HG03558 (cell line): ENCODE measurements around the gene ZNRD2.

Source experiments
- ATAC-seq: cut with Tn5 transposase; IDR thresholded peaks from one replicate; pipeline ENCODE4 v1.9.1; 2021; ENCODE audit warnings: moderate number of reproducible peaks; ENCODE audit not compliant: unreplicated experiment; ENCODE audit errors: extremely low read depth

ZNRD2 gene

DNA sequence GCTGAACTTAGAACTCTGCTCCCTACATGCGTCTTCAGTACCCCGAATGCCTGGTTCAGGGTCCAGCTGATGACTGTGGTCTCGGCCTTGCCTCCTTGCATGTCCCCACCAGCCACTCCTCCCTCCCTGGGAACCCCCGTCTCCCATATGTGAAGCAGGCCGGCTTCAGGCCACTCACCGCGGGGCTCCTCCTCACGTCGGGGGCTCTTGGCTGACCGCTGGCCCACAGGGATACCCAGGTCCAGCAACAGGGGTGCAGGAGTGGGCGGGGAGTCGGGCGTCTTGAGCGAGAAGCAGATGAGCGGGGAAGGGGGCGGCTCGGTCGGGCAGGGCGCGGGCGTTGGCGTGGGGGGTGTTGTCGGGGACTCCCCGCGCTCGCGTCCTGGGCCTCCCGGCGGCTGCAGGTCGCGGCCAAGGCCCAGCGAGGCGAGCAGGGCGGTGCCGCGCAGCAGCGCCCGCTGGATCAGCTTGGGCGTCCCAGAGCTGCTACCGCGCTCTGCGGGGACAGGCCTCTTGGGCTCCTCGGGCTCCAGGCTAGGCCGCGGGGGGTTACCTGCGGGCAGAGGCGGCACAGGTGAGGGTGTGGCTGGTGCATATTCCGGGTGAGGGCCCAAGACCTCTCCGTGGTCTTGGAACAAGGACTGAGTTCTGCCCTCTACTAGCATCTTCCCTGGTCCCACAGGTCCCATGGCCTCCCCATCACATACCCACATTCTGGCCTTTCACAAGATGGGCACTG, 29.1 kb downstream of the ZNRD2 start:
- no peak for ATAC-seq

GRCh38 chr11:65599955-65600246, 29.6 kb downstream of the ZNRD2 start:
- ATAC-seq = no peak

GRCh38 chr11:65604258-65604657, 34.0 kb downstream of the ZNRD2 start:
- no peak for ATAC-seq

DNA sequence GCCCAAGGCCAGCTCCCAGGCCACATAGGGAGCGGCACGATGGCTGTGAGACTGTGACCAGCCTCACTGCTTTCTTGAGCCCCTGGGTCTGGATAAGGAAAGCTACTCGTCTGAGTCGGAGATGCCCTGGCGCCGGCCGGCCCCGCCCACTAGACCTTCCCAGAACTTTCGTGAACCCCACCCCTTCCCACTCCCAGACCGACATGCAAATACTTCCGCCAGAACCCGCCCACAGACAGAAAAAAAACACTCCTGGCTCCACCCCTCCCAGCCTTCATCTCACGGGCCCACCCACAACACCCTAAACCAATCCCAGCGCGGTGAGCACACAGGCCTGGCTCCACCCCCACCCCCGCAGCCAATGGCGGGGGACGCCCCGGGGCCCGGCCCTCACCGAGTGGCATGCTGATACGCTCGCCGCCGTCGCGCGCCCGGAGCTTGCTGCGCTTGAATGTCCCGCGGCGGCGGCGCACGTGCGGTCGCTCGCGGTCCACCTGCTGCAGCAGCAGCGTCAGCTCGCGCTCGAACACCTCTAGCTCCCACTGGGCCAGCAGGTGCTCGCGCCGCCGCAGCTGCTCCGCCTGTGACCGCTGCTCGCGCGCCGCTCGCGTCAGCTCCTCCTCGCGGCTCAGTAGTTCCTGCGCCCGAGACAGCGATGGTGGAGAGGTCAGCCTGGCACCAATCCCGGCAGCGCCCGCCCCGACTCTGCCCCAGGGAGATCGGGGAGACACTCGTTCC, 36.8 kb downstream of the ZNRD2 start:
- no peak for ATAC-seq

DNA sequence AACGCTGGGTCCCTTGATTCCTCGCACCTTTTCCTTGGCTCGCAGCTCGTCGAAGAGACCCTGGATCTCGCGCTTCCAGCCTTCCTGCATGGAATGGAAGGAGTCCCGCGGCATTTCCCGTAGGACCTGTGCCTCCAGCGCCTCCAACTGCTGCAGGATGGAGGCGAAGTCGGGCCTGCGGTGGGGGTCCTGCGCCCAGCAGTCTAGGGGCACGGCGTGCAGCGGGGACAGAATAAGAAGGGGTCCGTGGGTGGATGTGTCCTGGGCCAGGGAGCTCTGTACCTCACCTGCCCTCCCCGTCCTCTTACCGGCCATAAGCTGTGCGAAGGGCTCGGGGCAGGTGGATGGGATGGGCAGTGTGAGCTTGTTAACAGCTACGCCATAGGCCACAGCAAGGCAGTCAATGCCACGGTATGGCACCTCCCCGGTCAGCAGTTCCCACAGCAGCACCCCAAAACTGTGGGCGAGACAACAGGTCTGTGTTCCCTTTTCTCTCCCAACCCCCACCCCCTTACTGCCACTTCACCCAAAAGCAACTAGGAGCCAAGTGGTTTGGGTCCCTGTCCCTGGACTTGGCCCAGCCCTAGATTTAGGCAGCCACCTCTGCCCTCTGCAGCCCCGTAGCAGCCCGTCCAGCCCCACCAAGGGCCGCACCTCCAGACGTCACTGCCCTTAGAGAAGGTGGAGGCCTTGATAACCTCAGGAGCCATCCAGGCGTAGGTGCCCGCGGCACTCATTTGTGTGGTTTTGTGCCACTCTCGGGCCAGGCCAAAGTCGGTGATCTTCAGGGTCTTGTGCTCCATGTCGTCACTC, 37.5 kb downstream of the ZNRD2 start:
- no peak for ATAC-seq

DNA sequence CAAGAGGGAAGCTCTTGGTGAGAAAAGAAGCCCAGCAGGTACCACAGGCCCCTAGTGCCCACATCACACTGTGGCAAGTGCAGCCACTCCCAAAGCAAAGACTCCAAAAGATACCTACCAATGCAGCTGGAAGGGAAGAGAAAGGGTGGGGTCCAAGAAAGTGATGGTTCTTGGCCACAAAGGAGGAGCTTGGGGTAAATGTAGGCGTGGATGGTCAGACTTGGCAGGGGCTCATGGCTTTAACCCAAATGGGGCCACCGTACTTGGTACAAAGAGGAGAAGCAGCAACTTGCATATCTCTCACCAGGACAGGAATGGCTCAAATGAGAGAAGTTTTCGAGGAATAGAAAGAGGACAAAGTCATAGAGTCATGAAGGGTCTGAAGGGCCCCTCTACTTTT, 39.0 kb downstream of the ZNRD2 start:
- no peak for ATAC-seq

DNA sequence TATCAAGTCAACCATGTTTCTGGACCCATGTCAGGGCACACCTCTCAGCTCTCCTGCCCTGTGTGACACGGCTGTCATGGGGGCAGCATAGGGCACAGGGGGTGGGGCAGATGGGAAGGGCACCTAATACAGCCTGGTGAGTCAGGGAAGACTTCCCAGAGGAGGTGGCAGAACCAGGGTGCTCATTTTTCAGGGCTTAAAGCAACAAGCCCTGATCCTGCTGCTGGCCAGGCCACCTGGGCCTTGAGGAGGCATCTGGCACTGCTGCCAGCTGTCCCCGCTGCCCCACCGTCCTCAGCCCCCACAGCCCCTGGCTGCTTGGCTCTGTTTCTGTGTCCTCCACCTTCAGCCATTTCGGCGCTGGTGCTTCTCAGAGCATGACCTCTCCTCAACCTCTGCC, 39.4 kb downstream of the ZNRD2 start:
- no peak for ATAC-seq

- no peak for ATAC-seq
Observed at GRCh38 chr11:65610404-65610803, 40.1 kb downstream of the ZNRD2 start.

DNA sequence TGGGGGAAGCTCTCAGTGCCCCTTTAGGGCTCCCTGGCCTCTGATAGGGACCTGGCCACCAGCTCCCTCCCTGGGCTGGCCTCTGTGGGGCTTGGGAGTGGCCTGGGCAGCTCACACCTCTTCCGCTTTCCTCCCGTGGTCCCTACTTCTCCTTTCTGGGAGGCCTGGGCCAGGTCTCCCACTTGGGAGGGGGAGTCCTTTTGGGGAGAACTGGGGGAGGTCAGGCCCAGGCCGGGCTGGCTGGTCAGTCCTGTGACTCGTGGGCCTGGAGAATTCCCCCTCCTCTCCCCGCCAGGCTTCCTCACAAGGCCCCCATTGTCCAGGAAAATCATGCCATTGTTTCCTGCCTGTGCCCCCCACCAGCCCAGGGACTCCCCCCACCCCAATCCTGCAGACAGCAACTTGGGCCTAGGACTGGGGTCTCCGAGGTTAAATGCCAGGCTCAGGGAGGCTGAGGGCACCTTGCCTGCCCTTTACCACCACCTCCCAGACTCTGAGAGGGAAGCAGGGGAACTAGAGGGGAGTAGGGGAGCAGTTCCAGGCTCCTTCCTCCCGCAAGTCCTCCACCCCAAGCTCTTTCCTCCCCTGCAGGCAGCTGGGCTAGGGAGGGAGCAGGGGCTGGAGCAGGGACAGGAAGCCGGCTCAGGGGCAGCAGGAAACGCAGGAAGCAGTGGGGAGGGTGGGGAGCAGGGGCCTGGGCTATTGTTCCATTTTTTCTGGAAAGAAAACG, 40.9 kb downstream of the ZNRD2 start:
- ATAC-seq = no peak

- no peak for ATAC-seq
Observed at GRCh38 chr11:65611758-65612603, 41.7 kb downstream of the ZNRD2 start.

DNA sequence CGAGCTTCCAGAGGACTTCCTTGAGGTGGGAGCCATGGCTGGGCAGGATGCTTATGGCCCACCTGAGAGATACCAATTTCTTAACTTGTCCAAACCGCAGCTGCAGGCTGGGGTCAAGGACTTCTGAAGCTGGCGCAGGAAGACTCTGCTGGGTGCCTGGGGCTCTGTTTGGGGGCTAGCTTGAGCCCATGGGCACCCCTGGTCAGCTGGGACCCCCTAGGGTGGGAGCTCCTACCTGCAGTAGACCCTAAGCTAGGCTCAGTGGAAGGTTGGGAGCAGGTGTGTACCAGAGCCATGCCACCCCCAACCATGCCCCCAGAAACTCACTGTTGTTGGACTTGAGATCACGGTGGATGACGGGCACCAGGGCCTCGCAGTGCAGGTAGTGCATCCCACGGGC, 42.4 kb downstream of the ZNRD2 start:
- no peak for ATAC-seq

- ATAC-seq = no peak
Observed at GRCh38 chr11:65613091-65613928, 43.0 kb downstream of the ZNRD2 start.

- peak; percentile 63 for ATAC-seq
Observed at GRCh38 chr11:65615229-65615949, 45.1 kb downstream of the ZNRD2 start, which contains the start of gene PCNX3. TSS of gene PCNX3 (plus strand) at chr11:65615776. CDS start at chr11:65616312, 536 bp downstream.

DNA sequence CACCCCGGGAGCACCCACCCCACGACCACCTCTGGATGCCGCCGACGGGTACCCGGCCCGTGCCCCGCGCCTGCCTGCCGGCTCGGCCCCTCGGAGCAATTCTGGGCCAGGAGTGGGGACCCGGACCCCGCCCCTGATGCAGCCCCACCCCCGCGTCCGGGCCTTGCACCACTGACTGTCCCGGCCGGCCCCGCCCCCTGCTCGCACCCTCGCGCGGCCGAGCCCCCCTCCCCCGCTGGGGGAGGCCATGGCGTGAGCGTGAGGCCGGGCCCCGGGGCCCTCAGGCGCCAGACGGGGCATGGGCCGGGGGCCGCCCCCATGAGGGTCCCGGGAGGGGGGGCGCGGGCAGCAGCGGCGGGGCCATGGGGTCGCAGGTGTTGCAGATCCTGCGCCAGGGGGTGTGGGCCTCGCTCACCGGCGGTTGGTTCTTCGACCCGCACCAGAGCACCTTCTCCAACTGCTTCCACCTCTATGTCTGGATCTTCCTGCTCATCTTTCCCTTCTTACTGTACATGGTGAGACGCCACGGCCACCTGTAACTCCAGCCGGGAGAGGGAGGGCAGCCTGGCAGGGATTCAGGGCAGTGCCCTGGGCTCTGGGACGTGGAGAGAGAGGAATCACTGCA, 45.8 kb downstream of the ZNRD2 start:
- ATAC-seq = no peak

- no peak for ATAC-seq
Observed at GRCh38 chr11:65616575-65617001, 46.3 kb downstream of the ZNRD2 start.

DNA sequence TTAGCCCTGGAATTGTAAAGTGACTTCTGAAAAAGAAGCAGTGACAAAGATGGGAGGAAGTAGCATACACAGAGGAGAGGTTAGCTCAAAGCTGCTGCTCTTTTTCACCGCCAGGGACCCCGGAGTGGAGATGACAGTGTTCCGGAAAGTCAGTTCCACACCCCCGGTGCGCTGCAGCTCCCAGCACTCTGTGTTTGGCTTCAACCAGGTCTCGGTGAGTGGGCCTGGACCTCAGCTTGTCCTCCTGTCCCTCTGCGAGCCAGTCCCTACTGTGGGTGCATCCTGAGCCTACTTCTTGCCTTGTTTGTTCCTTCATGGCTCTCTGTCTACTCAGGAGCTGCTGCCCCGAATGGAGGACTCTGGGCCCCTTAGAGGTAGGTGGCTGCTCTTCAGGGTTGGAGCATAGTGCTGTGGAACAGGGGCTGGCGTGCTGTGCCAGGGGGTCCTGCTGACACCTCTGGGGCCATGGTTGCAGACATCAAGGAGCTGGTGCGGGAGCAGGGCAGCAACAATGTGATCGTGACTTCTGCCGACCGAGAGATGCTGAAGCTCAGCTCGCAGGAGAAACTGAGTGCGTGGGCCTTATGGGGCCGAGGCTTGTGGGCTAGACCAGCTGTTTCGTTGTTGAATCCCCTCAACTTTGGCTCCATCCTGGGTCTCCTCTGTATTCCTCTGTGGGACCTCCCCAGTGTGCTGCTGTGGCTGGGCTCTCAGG, 47.0 kb downstream of the ZNRD2 start:
- no peak for ATAC-seq
